ENCODE data around the gene TUT7.

Gene TUT7

GRCh38 chr9:86341007-86341491, 13.2 kb downstream of the TUT7 start:
- H3K4me2 ChIP-seq (ENCODE audit: low read length): peak overlapping the region; percentile 70
- H2AFZ ChIP-seq (ENCODE audit: low read depth, low read length): no peak overlapping the region
- H3K4me1 ChIP-seq (ENCODE audit: low read length): peaks cover 56% of the 10 kb centered on the region
- H3K27ac ChIP-seq (ENCODE audit: low read length): peak overlapping the region; percentile 56
- H3K27me3 ChIP-seq (ENCODE audit: low read depth, low read length): no peaks in the 10 kb centered on the region
- peaks cover 71% of the 10 kb centered on the region for H3K36me3 ChIP-seq (replicated peaks; ENCODE audit: low read depth, low read length)
- peaks cover 2% of the 10 kb centered on the region; the same call in 1 of the 2 replicates for H3K79me2 ChIP-seq (ENCODE audit: low read length)
- H3K9me3 ChIP-seq (ENCODE audit: insufficient read depth, low read length): no peaks in the 10 kb centered on the region
- TF ChIP-seq EZH2phosphoT487 (IDR thresholded peaks at IDR 0.05; ENCODE audit: low read depth): no peak
- TF ChIP-seq CTCF (IDR thresholded peaks at IDR 0.05; ENCODE audit: low read depth, low read length): no peak
- no peak overlapping the region for H3K9ac ChIP-seq (ENCODE audit: low read length)
- peaks cover 26% of the 10 kb centered on the region for H4K20me1 ChIP-seq (ENCODE audit: insufficient read depth, low read length)
- peak overlapping the region; percentile 16 for H3K4me3 ChIP-seq (ENCODE audit: low read length)

- Histone ChIP-seq H3K4me1 (ENCODE audit: low read length) (peaks cover 56% of the 10 kb centered on the region), H3K36me3 (replicated peaks; ENCODE audit: low read depth, low read length) (peaks cover 73% of the 10 kb centered on the region), H3K27ac (ENCODE audit: low read length) (peak overlapping the region; percentile 56), H2AFZ (ENCODE audit: low read depth, low read length) (no peak overlapping the region), H3K9me3 (ENCODE audit: insufficient read depth, low read length) (no peaks in the 10 kb centered on the region), H3K27me3 (ENCODE audit: low read depth, low read length) (no peaks in the 10 kb centered on the region), H3K4me2 (ENCODE audit: low read length) (peak overlapping the region; percentile 70), H3K9ac (ENCODE audit: low read length) (no peak overlapping the region), H4K20me1 (ENCODE audit: insufficient read depth, low read length) (peaks cover 20% of the 10 kb centered on the region; the same call in 1 of the 2 replicates), H3K4me3 (ENCODE audit: low read length) (peak overlapping the region; percentile 16), H3K79me2 (ENCODE audit: low read length) (no peaks in the 10 kb centered on the region)
- TF ChIP-seq CTCF (IDR thresholded peaks at IDR 0.05; ENCODE audit: low read depth, low read length) (no peak), EZH2phosphoT487 (IDR thresholded peaks at IDR 0.05; ENCODE audit: low read depth) (no peak)
These were observed 13.7 kb downstream of the TUT7 start for GRCh38 chr9:86340356-86341006.

- H3K4me2 ChIP-seq (ENCODE audit: low read length): peak overlapping the region; percentile 75
- no peaks in the 10 kb centered on the region for H3K79me2 ChIP-seq (ENCODE audit: low read length)
- peaks cover 18% of the 10 kb centered on the region; the same call in 1 of the 2 replicates for H4K20me1 ChIP-seq (ENCODE audit: insufficient read depth, low read length)
- H3K27ac ChIP-seq (ENCODE audit: low read length): peak overlapping the region; percentile 17; the same call in 1 of the 2 replicates
- no peak overlapping the region for H3K9ac ChIP-seq (ENCODE audit: low read length)
- H2AFZ ChIP-seq (ENCODE audit: low read depth, low read length): no peak overlapping the region
- TF ChIP-seq CTCF (IDR thresholded peaks at IDR 0.05; ENCODE audit: low read depth, low read length) (no peak), EZH2phosphoT487 (IDR thresholded peaks at IDR 0.05; ENCODE audit: low read depth) (no peak)
- no peaks in the 10 kb centered on the region for H3K27me3 ChIP-seq (ENCODE audit: low read depth, low read length)
- peaks cover 81% of the 10 kb centered on the region for H3K36me3 ChIP-seq (replicated peaks; ENCODE audit: low read depth, low read length)
- H3K9me3 ChIP-seq (ENCODE audit: insufficient read depth, low read length): no peaks in the 10 kb centered on the region
- peaks cover 56% of the 10 kb centered on the region for H3K4me1 ChIP-seq (ENCODE audit: low read length)
- peak overlapping the region; percentile 56; the same call in 1 of the 2 replicates for H3K4me3 ChIP-seq (ENCODE audit: low read length)
These were observed 16.6 kb downstream of the TUT7 start for GRCh38 chr9:86337469-86338108.

GRCh38 chr9:86336058-86336457, 18.2 kb downstream of the TUT7 start:
- H3K4me3 ChIP-seq (ENCODE audit: low read length): no peak overlapping the region
- no peak overlapping the region for H3K27ac ChIP-seq (ENCODE audit: low read length)
- no peaks in the 10 kb centered on the region for H3K27me3 ChIP-seq (ENCODE audit: low read depth, low read length)
- no peaks in the 10 kb centered on the region for H3K79me2 ChIP-seq (ENCODE audit: low read length)
- H3K36me3 ChIP-seq (replicated peaks; ENCODE audit: low read depth, low read length): peaks cover 70% of the 10 kb centered on the region
- no peak overlapping the region for H3K4me2 ChIP-seq (ENCODE audit: low read length)
- H2AFZ ChIP-seq (ENCODE audit: low read depth, low read length): no peak overlapping the region
- H3K9ac ChIP-seq (ENCODE audit: low read length): no peak overlapping the region
- TF ChIP-seq EZH2phosphoT487 (IDR thresholded peaks at IDR 0.05; ENCODE audit: low read depth): no peak
- TF ChIP-seq CTCF (IDR thresholded peaks at IDR 0.05; ENCODE audit: low read depth, low read length): no peak
- no peaks in the 10 kb centered on the region for H3K9me3 ChIP-seq (ENCODE audit: insufficient read depth, low read length)
- H3K4me1 ChIP-seq (ENCODE audit: low read length): peaks cover 42% of the 10 kb centered on the region
- H4K20me1 ChIP-seq (ENCODE audit: insufficient read depth, low read length): 0 out of 2 replicates have a peak, but pooled peaks cover 7% of the 10 kb centered on the region

Measured in OCI-LY3 (cell line).